ENCODE results near the gene BLOC1S1. TPM values are rescaled to one million over a fixed set of nuclear protein-coding genes. Genes with fewer than 3 reads are reported as not detected.

Gene BLOC1S1
- total RNA-seq, 4 donors from 2014 or later: 158 to 494 (median 381) TPM

- H3K27me3 ChIP-seq: peaks cover 19% of the 10 kb centered on the region
- TF ChIP-seq POLR2A (IDR thresholded peaks at IDR 0.05) (no peak), CTCF (IDR thresholded peaks at IDR 0.05) (no peak)
- 25 to 50% methylated on average over 1 of the region's 1 CpG for WGBS, 2 donors (ENCODE audit: low coverage in 1 of 2)
- no peak for DNase-seq
- H3K4me1 ChIP-seq: peaks cover 21 to 43% (median 30%) of the 10 kb centered on the region in 4 donors
- in situ Hi-C loops (cut with MboI; ENCODE audit: low pct_ligation_motif_present in 1 of 4, low pct_unique_long_range_greater_than_20kb in 1 of 4, low sequenced_read_pairs in 3 of 4) (no loop called here), intact Hi-C loops (cut with DNase I; ENCODE audit: low total_unique reads) (no loop called here)
- no peaks in the 10 kb centered on the region for H3K9me3 ChIP-seq
- no peaks in the 10 kb centered on the region for H3K36me3 ChIP-seq
- no peak overlapping the region for H3K4me3 ChIP-seq
- H3K27ac ChIP-seq: peak overlapping the region; percentile 39 to 88 (median 71)
Measured at GRCh38 chr12:55712700-55713415, 3.0 kb upstream of the BLOC1S1 start.

- WGBS, 2 donors (ENCODE audit: low coverage in 1 of 2): 56 to 72% methylated on average over 1 to 2 of the region's 2 CpGs
- peaks cover 11% of the 10 kb centered on the region for H3K27me3 ChIP-seq
- no peak for DNase-seq
- H3K36me3 ChIP-seq: no peaks in the 10 kb centered on the region
- in situ Hi-C loops (cut with MboI; ENCODE audit: low pct_ligation_motif_present in 1 of 4, low pct_unique_long_range_greater_than_20kb in 1 of 4, low sequenced_read_pairs in 3 of 4): no loop called here
- H3K4me3 ChIP-seq: no peak overlapping the region
- no peak for TF ChIP-seq EP300 (IDR thresholded peaks at IDR 0.05; ENCODE audit: low read depth)
- no peak for TF ChIP-seq POLR2A (IDR thresholded peaks at IDR 0.05)
- no peak for TF ChIP-seq POLR2AphosphoS5 (IDR thresholded peaks at IDR 0.05)
- TF ChIP-seq CTCF (IDR thresholded peaks at IDR 0.05): no peak
- intact Hi-C loops (cut with DNase I; ENCODE audit: low total_unique reads): no loop called here
- no peaks in the 10 kb centered on the region for H3K9me3 ChIP-seq
- peaks cover 23 to 43% (median 30%) of the 10 kb centered on the region in 4 donors for H3K4me1 ChIP-seq
- H3K27ac ChIP-seq: peak overlapping the region; percentile 39 to 88 (median 71)
Measured at GRCh38 chr12:55713721-55714120, 2.1 kb upstream of the BLOC1S1 start.

GRCh38 chr12:55715169-55715764, 579 bp upstream of the BLOC1S1 start:
- in situ Hi-C loops (cut with MboI; ENCODE audit: low pct_ligation_motif_present in 1 of 4, low pct_unique_long_range_greater_than_20kb in 1 of 4, low sequenced_read_pairs in 3 of 4): no loop called here
- WGBS, 2 donors (ENCODE audit: low coverage in 1 of 2): 57 to 58% methylated on average over 3 to 7 of the region's 7 CpGs
- Histone ChIP-seq H3K27ac (peak overlapping the region; percentile 97 to 99 (median 99)), H3K27me3 (no peaks in the 10 kb centered on the region), H3K36me3 (no peaks in the 10 kb centered on the region), H3K4me1 (peaks cover 34 to 49% (median 40%) of the 10 kb centered on the region in 4 donors), H3K4me3 (peak overlapping the region in 3 of 4 donors; percentile 69 to 93 (median 72)), H3K9me3 (no peaks in the 10 kb centered on the region)
- intact Hi-C loops (cut with DNase I; ENCODE audit: low total_unique reads): no loop called here
- no peak for DNase-seq
- TF ChIP-seq EP300 (IDR thresholded peaks at IDR 0.05; ENCODE audit: low read depth) (peak; percentile 25), POLR2A (IDR thresholded peaks at IDR 0.05) (no peak)

GRCh38 chr12:55716582-55716957, 724 bp downstream of the BLOC1S1 start:
- no peaks in the 10 kb centered on the region for H3K27me3 ChIP-seq
- DNase-seq: no peak
- 4% methylated on average over 13 of the region's 13 CpGs; no CpG with 5 or more reads in 1 of the 2 donors for WGBS, 2 donors (ENCODE audit: low coverage in 1 of 2)
- TF ChIP-seq POLR2AphosphoS5 (IDR thresholded peaks at IDR 0.05): no peak
- TF ChIP-seq CTCF (IDR thresholded peaks at IDR 0.05): no peak
- TF ChIP-seq POLR2A (IDR thresholded peaks at IDR 0.05): no peak
- no peak for TF ChIP-seq EP300 (IDR thresholded peaks at IDR 0.05; ENCODE audit: low read depth)
- intact Hi-C loops (cut with DNase I; ENCODE audit: low total_unique reads): no loop called here
- H3K4me3 ChIP-seq: peak overlapping the region; percentile 69 to 93 (median 80)
- in situ Hi-C loops (cut with MboI; ENCODE audit: low pct_ligation_motif_present in 1 of 4, low pct_unique_long_range_greater_than_20kb in 1 of 4, low sequenced_read_pairs in 3 of 4): no loop called here
- H3K27ac ChIP-seq: peak overlapping the region; percentile 97 to 99 (median 99)
- H3K36me3 ChIP-seq: no peaks in the 10 kb centered on the region
- H3K9me3 ChIP-seq: no peaks in the 10 kb centered on the region
- H3K4me1 ChIP-seq: peaks cover 38 to 62% (median 52%) of the 10 kb centered on the region in 4 donors

Measured in transverse colon (tissue), 4 donors.